Measurements from ENCODE around the gene OR6C2. TPM values are rescaled to one million over a fixed set of nuclear protein-coding genes. Genes with fewer than 3 reads are reported as not detected.
"Not testable (repeated sequence)": the region's sequence is repeated elsewhere in the genome, so short reads cannot be mapped to it uniquely, and the experiment has no call there.

OR6C2 gene
- total RNA-seq, 1 experiment from 2014 or later, result not detected

DNA sequence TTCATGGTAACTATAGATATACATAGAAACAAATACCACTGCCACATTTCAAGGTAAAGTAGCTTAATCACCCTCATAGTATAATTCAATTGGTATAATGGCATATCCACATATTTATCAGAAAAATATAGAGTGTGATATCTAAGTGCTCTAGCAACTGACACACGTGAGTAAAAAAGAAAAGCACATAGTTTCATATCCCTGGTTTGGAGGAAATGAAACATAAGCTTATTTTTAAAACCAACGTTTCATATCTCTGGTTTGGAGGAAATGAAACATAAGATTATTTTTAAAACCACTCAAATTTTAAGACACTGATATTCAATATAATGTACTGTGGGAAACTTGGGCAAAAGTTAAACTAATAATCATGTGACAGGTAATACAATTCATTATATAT, 24.0 kb downstream of the OR6C2 start:
- DNase-seq (ENCODE audit: low read depth), result no peak
- in situ Hi-C loops (cut with HindIII; ENCODE audit: low pct_unique_long_range_greater_than_20kb, low sequenced_read_pairs), result no loop called here

DNA sequence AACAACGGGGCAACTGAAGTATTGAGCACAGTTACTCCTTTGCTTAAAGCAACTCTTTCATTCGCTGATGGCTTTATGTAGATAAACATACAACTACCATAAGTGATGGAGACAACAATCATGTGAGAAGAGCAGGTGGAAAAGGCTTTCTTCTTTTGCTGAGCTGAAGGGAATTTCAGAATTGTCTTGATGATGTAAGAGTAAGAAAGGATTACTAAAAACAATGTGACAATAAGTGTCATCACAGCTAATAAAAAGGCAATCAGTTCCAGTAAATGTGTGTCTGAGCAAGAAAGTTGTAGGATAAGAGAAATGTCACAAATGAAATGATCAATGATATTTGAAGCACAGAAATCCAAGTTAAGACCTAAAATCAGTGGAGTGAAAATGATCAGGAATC, 25.4 kb downstream of the OR6C2 start:
- in situ Hi-C loops (cut with HindIII; ENCODE audit: low pct_unique_long_range_greater_than_20kb, low sequenced_read_pairs), result no loop called here
- no peak for DNase-seq (ENCODE audit: low read depth)

DNA sequence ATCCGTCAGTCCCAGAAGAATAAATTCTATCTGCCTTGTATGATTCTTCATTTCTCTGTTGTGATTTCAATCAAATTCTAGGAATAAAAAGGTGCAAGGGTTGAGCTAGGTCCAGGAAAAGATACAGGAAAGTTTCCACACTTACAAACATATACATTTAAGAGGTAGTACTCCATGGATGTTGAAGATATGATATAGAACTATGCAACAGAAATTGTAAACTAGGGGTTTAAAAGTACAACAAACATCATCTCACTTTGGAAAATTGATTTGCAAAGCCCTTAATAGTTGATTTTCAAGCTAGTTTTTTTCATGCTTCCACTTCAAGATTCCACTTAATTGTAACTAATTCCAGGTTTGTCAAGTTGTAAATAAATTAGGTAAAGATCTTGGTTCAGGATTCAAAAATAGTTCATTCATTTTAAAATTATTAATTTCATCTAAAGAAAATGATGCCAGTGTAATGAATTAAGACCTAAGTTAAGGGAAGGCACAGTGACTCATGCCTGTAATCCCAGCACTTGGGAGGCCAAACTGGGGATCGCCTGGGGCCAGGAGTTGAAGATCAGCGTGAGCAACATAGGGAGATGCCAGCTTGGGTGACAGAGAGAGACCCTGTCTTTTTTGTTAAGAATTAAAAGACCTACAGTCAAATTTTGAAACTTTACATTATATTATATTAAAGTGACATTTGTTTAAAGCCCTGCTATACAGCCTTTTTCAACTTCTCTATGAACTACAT, 26.4 kb downstream of the OR6C2 start, which contains the start of gene OR6C70:
TSS of gene OR6C70 (minus strand) at position 51 of the 742 bp plus-strand sequence. CDS start at position 51, 0 bp downstream.
- DNase-seq (ENCODE audit: low read depth), result no peak
- in situ Hi-C loops (cut with HindIII; ENCODE audit: low pct_unique_long_range_greater_than_20kb, low sequenced_read_pairs), result no loop called here

DNA sequence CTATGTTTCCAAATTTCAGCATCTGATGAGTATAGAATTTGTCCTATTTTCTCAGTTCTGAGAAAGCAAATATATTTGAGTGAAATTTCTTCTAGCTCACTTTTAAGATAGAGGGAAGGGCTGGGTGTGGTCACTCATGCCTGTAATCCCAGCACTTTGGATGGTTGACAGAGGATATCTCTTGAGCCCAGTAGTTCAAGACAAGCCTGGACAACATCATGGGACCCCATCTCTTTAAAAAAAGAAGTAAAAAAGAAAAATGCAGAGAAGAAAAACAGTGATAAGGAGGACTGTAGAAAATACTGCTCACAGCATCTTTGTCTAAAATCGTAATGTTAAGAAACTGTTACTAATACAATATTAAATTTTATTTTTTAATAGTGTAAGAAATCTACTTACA, 28.4 kb downstream of the OR6C2 start:
- DNase-seq (ENCODE audit: low read depth), result no peak
- in situ Hi-C loops (cut with HindIII; ENCODE audit: low pct_unique_long_range_greater_than_20kb, low sequenced_read_pairs), result no loop called here

DNA sequence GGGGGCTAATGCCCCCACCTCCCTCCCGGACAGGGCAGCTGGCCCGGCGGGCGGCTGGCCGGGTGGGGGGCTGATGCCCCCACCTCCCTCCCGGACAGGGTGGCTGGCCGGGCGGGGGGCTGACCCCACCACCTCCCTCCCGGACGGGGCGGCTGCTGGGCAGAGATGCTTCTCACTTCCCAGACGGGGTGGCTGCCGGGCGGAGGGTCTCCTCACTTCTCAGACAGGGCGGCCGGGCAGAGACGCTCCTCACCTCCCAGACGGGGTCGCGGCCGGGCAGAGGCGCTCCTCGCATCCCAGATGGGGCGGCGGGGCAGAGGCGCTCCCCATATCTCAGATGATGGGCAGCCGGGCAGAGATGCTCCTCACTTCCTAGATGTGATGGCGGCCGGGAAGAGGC, 35.3 kb downstream of the OR6C2 start:
- DNase-seq (ENCODE audit: low read depth); in situ Hi-C loops (cut with HindIII; ENCODE audit: low pct_unique_long_range_greater_than_20kb, low sequenced_read_pairs): not testable (repeated sequence)

DNA sequence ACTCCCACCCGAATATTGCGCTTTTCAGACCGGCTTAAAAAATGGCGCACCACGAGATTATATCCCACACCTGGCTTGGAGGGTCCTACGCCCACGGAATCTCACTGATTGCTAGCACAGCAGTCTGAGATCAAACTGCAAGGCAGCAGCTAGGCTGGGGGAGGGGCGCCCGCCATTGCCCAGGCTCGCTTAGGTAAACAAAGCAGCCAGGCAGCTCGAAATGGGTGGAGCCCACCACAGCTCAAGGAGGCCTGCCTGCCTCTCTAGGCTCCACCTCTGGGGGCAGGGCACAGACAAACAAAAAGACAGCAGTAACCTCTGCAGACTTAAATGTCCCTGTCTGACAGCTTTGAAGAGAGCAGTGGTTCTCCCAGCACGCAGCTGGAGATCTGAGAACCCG, 40.4 kb downstream of the OR6C2 start:
- in situ Hi-C loops (cut with HindIII; ENCODE audit: low pct_unique_long_range_greater_than_20kb, low sequenced_read_pairs); DNase-seq (ENCODE audit: low read depth): not testable (repeated sequence)

DNA sequence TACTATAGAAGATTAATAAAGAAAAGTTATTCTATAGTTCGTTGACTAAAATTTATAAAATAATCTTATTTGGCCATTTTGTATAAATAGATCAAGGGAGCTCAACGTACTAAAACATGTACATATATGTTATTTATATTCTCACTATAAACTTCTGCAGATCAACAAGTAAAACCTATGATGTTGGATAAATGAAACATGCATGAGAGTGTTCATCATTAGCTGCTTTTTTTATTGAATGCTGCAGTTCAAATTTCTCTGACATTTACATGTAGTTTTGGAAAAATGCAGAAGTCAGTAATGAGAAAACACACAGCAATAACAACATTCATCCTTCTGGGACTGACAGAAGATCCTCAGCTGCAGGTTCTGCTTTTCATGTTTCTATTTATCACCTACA, 48.2 kb downstream of the OR6C2 start, which contains the start of gene OR6C68:
TSS of gene OR6C68 (plus strand) at position 301 of the 400 bp plus-strand sequence. CDS start at position 301, 0 bp downstream.
- no peak for DNase-seq (ENCODE audit: low read depth)
- in situ Hi-C loops (cut with HindIII; ENCODE audit: low pct_unique_long_range_greater_than_20kb, low sequenced_read_pairs), result no loop called here

DNA sequence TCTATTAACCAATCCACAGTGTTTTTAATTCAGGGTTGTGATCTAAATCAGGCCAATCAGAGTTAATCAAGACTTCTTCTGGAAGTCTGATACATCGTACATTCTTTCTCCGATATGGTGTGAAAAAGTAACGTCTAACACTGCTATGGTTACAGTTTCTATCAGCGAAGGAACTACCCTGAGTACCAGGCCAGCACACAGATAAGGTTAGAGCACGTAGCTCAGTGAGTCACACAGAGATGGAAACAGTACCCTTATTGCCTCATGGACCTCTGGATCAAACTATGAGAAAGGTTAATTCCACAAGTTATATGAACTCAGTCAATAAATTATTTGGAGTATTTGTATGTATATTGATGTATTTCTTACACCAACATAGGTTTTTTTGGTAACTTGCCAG, 51.6 kb downstream of the OR6C2 start:
- DNase-seq (ENCODE audit: low read depth), result no peak
- in situ Hi-C loops (cut with HindIII; ENCODE audit: low pct_unique_long_range_greater_than_20kb, low sequenced_read_pairs), result no loop called here

DNA sequence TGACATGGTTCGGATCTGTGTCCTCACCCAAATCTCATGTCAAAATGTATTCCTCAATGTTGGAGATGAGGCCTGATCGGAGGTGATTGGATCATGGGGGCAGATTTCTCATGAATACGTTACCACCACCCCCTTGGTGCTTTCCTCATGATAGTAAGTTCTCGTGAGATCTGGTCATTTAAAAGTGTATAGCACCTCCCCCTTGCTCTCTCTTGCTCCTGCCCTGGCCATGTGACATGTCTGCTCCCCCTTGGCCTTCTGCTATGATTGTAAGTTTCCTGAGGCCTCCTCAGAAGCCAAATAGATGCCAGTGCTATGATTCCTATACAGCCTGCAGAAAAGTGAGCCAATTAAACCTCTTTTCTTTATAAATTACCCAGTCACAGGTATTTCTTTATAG, 55.4 kb downstream of the OR6C2 start:
- in situ Hi-C loops (cut with HindIII; ENCODE audit: low pct_unique_long_range_greater_than_20kb, low sequenced_read_pairs), result no loop called here
- no peak for DNase-seq (ENCODE audit: low read depth)

DNA sequence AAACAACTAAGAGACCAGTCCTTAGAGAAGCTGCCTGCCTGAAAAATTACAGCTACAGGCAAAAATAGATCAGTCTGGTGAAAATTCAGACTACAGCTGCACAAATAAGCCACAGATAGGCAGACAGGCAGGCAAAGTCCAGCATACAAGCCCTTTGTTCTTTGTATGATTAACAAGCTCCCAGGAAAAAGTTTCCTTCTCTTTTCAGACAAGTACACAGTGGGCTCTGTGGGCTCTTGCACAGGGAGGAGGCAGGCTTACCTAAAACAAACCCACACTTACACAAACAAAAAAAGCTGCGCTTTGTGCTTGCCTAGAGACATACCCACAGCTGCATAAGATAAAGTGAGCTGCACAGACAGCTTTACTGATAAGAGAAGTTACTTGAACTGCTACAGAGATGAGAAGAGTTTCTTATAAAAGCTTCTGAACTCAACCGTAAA, 56.0 kb downstream of the OR6C2 start:
- DNase-seq (ENCODE audit: low read depth), result no peak
- in situ Hi-C loops (cut with HindIII; ENCODE audit: low pct_unique_long_range_greater_than_20kb, low sequenced_read_pairs), result no loop called here

DNA sequence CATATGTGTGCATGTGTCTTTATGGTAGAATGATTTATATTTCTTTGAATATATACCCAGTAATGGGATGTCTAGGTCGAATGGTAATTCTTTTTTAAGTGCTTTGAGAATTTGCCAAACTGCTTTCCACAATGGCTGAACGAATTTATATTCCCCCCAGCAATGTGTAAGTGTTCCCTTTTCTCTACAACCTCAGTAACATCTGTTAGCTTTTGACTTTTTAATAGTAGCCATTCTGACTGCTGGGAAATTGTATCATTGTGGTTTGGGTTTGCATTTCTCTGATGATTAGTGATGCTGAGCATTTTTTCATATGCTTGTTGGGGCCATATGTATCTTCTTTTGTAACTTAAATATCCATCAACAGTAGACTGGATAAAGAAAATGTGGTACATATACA, 57.7 kb downstream of the OR6C2 start:
- in situ Hi-C loops (cut with HindIII; ENCODE audit: low pct_unique_long_range_greater_than_20kb, low sequenced_read_pairs), result no loop called here
- no peak for DNase-seq (ENCODE audit: low read depth)

Other genes with a start within 250 kb of the OR6C2 start
- not detected in 2 replicates for gene OR10A7, start 223.1 kb upstream of the OR6C2 start, total RNA-seq (2014; rRNA removed; shearing (Covaris generic); ENCODE audit: low replicate concordance)
- gene OR6C74, start 199.5 kb upstream of the OR6C2 start, total RNA-seq (2014; rRNA removed; shearing (Covaris generic); ENCODE audit: low replicate concordance), result not detected in 2 replicates
- gene OR6C6, start 147.5 kb upstream of the OR6C2 start, total RNA-seq (2014; rRNA removed; shearing (Covaris generic); ENCODE audit: low replicate concordance), result not detected in 2 replicates
- gene OR6C1, start 129.7 kb upstream of the OR6C2 start, total RNA-seq (2014; rRNA removed; shearing (Covaris generic); ENCODE audit: low replicate concordance), result not detected in 2 replicates
- not detected in 2 replicates for gene OR6C3, start 113.3 kb upstream of the OR6C2 start, total RNA-seq (2014; rRNA removed; shearing (Covaris generic); ENCODE audit: low replicate concordance)
- not detected in 2 replicates for gene OR6C75, start 81.1 kb upstream of the OR6C2 start, total RNA-seq (2014; rRNA removed; shearing (Covaris generic); ENCODE audit: low replicate concordance)
- gene OR6C65, start 43.5 kb upstream of the OR6C2 start, total RNA-seq (2014; rRNA removed; shearing (Covaris generic); ENCODE audit: low replicate concordance), result not detected in 2 replicates
- gene OR6C76, start 17.8 kb upstream of the OR6C2 start, total RNA-seq (2014; rRNA removed; shearing (Covaris generic); ENCODE audit: low replicate concordance), result not detected in 2 replicates
- not detected in 2 replicates for gene OR6C70, start 26.1 kb downstream of the OR6C2 start, total RNA-seq (2014; rRNA removed; shearing (Covaris generic); ENCODE audit: low replicate concordance)
- not detected in 2 replicates for gene OR6C68, start 48.3 kb downstream of the OR6C2 start, total RNA-seq (2014; rRNA removed; shearing (Covaris generic); ENCODE audit: low replicate concordance)
- not detected in 2 replicates for gene OR6C4, start 105.5 kb downstream of the OR6C2 start, total RNA-seq (2014; rRNA removed; shearing (Covaris generic); ENCODE audit: low replicate concordance)
- gene OR2AP1, start 128.4 kb downstream of the OR6C2 start, total RNA-seq (2014; rRNA removed; shearing (Covaris generic); ENCODE audit: low replicate concordance), result not detected in 2 replicates
- gene OR10P1, start 192.8 kb downstream of the OR6C2 start, total RNA-seq (2014; rRNA removed; shearing (Covaris generic); ENCODE audit: low replicate concordance), result not detected in 2 replicates

All from Caki2 (cell line).